Activated CD4-positive, alpha-beta T cell treated with anti-CD3 and anti-CD28 coated beads, Interleukin-2, amount 10 ng/mL, durations not matched to agents 7 days and 5 days (primary cell): Measurements from ENCODE around the gene TBX1. TPM values are rescaled to one million over a fixed set of nuclear protein-coding genes. Genes with fewer than 3 reads are reported as not detected.

Experiments used
- CTCF ChIA-PET: fragments of 350-600 bp; sonication (Branson Sonifier 250); formaldehyde crosslinking; loops from one replicate; lab custom pipeline; 2021; ENCODE audit warnings: antibody characterized with exemption; lab: Charles Lee
- POLR2A ChIA-PET: fragments of 350-600 bp; sonication (Branson Sonifier 250); formaldehyde crosslinking; loops from one replicate; lab custom pipeline; 2021; ENCODE audit warnings: antibody characterized with exemption; lab: Charles Lee
- DNase-seq: peaks from one replicate; pipeline ENCODE4 v3.0.0-alpha.2; 2020
- H3K27ac Mint-ChIP-seq: one replicate; pipeline ENCODE4 v1.8.0; 2021; ENCODE audit warnings: mild to moderate bottlenecking, moderate library complexity, mixed read lengths
- H3K27me3 Mint-ChIP-seq: one replicate; pipeline ENCODE4 v1.8.0; 2021; ENCODE audit warnings: mixed read lengths
- H3K36me3 Mint-ChIP-seq: one replicate; pipeline ENCODE4 v1.8.0; 2021; ENCODE audit warnings: low read depth, mixed read lengths
- H3K4me1 Mint-ChIP-seq: one replicate; pipeline ENCODE4 v1.8.0; 2021; ENCODE audit warnings: mixed read lengths
- H3K4me3 Mint-ChIP-seq: one replicate; pipeline ENCODE4 v1.8.0; 2021; ENCODE audit warnings: mild to moderate bottlenecking, moderate library complexity, mixed read lengths
- H3K9me3 Mint-ChIP-seq: one replicate; pipeline ENCODE4 v1.8.0; 2021; ENCODE audit warnings: mixed read lengths
- total RNA-seq, 2 experiments: library from RNA; stranded (reverse); gene quantifications; one replicate each; pipeline ENCODE4 v1.2.3, GENCODE V29; 2021

The TBX1 gene
- total RNA-seq, 2 experiments from 2014 or later = not detected

GRCh38 chr22:19811811-19812771 lies 51.5 kb downstream of the TBX1 start:
- Mint-ChIP-seq H3K27me3 (no peaks in the 10 kb centered on the region), H3K27ac (no peak overlapping the region), H3K36me3 (no peaks in the 10 kb centered on the region), H3K4me3 (no peak overlapping the region), H3K4me1 (peaks cover 10% of the 10 kb centered on the region), H3K9me3 (no peaks in the 10 kb centered on the region)
- ChIA-PET POLR2A (no interaction called here), CTCF (interaction anchor here (1.3 kb wide), 2 partner anchors 56 to 98 kb away, joined by 3 read pairs; no protein-coding TSS in a partner anchor)
- no peak for DNase-seq

GRCh38 chr22:19812910-19813309 lies 52.3 kb downstream of the TBX1 start:
- Mint-ChIP-seq H3K36me3 (no peaks in the 10 kb centered on the region), H3K9me3 (no peaks in the 10 kb centered on the region), H3K4me3 (no peak overlapping the region), H3K27ac (no peak overlapping the region), H3K27me3 (no peaks in the 10 kb centered on the region), H3K4me1 (peaks cover 10% of the 10 kb centered on the region)
- ChIA-PET POLR2A (no interaction called here), CTCF (no interaction called here)
- no peak for DNase-seq

GRCh38 chr22:19814428-19814827 lies 53.9 kb downstream of the TBX1 start:
- no peak overlapping the region for H3K4me3 Mint-ChIP-seq
- ChIA-PET CTCF (no interaction called here), POLR2A (no interaction called here)
- no peaks in the 10 kb centered on the region for H3K36me3 Mint-ChIP-seq
- H3K27me3 Mint-ChIP-seq = no peaks in the 10 kb centered on the region
- no peaks in the 10 kb centered on the region for H3K9me3 Mint-ChIP-seq
- H3K4me1 Mint-ChIP-seq = peaks cover 10% of the 10 kb centered on the region
- H3K27ac Mint-ChIP-seq = no peak overlapping the region
- DNase-seq = no peak

GRCh38 chr22:19815093-19815822 lies 54.7 kb downstream of the TBX1 start:
- no peaks in the 10 kb centered on the region for H3K9me3 Mint-ChIP-seq
- DNase-seq = no peak
- H3K27me3 Mint-ChIP-seq = no peaks in the 10 kb centered on the region
- ChIA-PET POLR2A (no interaction called here), CTCF (no interaction called here)
- no peak overlapping the region for H3K4me3 Mint-ChIP-seq
- H3K36me3 Mint-ChIP-seq = no peaks in the 10 kb centered on the region
- H3K27ac Mint-ChIP-seq = no peak overlapping the region
- peaks cover 9% of the 10 kb centered on the region for H3K4me1 Mint-ChIP-seq

GRCh38 chr22:19815823-19816290 lies 55.3 kb downstream of the TBX1 start:
- H3K27ac Mint-ChIP-seq = no peak overlapping the region
- DNase-seq = no peak
- POLR2A ChIA-PET = no interaction called here

GRCh38 chr22:19816372-19817119 lies 56.0 kb downstream of the TBX1 start:
- H3K4me1 Mint-ChIP-seq = no peaks in the 10 kb centered on the region
- no peaks in the 10 kb centered on the region for H3K9me3 Mint-ChIP-seq
- ChIA-PET CTCF (no interaction called here), POLR2A (no interaction called here)
- no peaks in the 10 kb centered on the region for H3K27me3 Mint-ChIP-seq
- no peak for DNase-seq
- no peak overlapping the region for H3K27ac Mint-ChIP-seq
- no peak overlapping the region for H3K4me3 Mint-ChIP-seq
- no peaks in the 10 kb centered on the region for H3K36me3 Mint-ChIP-seq

More at GRCh38 chr22:19815823-19816290, 55.3 kb downstream of the TBX1 start:
- H3K27me3 Mint-ChIP-seq = no peaks in the 10 kb centered on the region
- CTCF ChIA-PET = no interaction called here
- peaks cover 6% of the 10 kb centered on the region for H3K4me1 Mint-ChIP-seq
- H3K4me3 Mint-ChIP-seq = no peak overlapping the region
- no peaks in the 10 kb centered on the region for H3K9me3 Mint-ChIP-seq
- H3K36me3 Mint-ChIP-seq = no peaks in the 10 kb centered on the region

Other genes with a start within 250 kb of the TBX1 start
- gene CLDN5, start 236.4 kb upstream of the TBX1 start, total RNA-seq = under 1 TPM; 0.25 to 0.40 TPM
- gene SEPTIN5, start 46.3 kb upstream of the TBX1 start, total RNA-seq = not detected
- not detected for gene GP1BB, start 37.2 kb upstream of the TBX1 start, total RNA-seq
- 1 to 10 TPM; 5.3 to 7.3 TPM for gene GNB1L, start 94.1 kb downstream of the TBX1 start, total RNA-seq
- 10 to 100 TPM; 21.4 to 21.5 TPM for gene RTL10, start 94.1 kb downstream of the TBX1 start, total RNA-seq
- gene COMT, start 181.0 kb downstream of the TBX1 start, total RNA-seq = 10 to 100 TPM; 71.8 to 74.8 TPM
- gene TXNRD2, start 181.0 kb downstream of the TBX1 start, total RNA-seq = 10 to 100 TPM; 19.3 to 21.9 TPM